H1 (cell line): ENCODE data around the gene MFAP3L. TPM values are rescaled to one million over a fixed set of nuclear protein-coding genes. Genes with fewer than 3 reads are reported as not detected.

Source experiments
- HDAC2 ChIP-seq, 2 experiments: fragments of 300-600 bp in 1 of 2; sonication (generic) in 1 of 2; IDR thresholded peaks; 2 replicates each; pipeline ENCODE4 v1.6.1; 2011 to 2012; ENCODE audit warnings: low read depth in 2 of 2, low read length in 2 of 2, mild to moderate bottlenecking in 2 of 2, moderate library complexity in 2 of 2, borderline replicate concordance in 1 of 2, inconsistent platforms in 1 of 2
- JUN ChIP-seq: IDR thresholded peaks from 2 replicates; pipeline ENCODE4 v1.6.1; 2011; ENCODE audit warnings: low read depth, mild to moderate bottlenecking, improper control_type of control experiment, low read length
- ZNF274 ChIP-seq: IDR thresholded peaks from 2 replicates; pipeline ENCODE4 v1.7.0; 2012; ENCODE audit warnings: low read length, borderline replicate concordance; ENCODE audit errors: extremely low read depth
- polyA plus RNA-seq, 7 experiments: library from polyadenylated mRNA; depleted of rRNA in 3 of 7; stranded (reverse) in 5 of 7; unstranded in 2 of 7; fragments of >200 nt in 5 of 7; fragments of 200-250 nt in 2 of 7; gene quantifications; 1 replicate in 5 of 7; 2 replicates in 1 of 7; 4 replicates in 1 of 7; pipeline versions ENCODE4 v1.2.1 to v1.2.3, GENCODE V29; 2011 to 2013; ENCODE audit warnings: missing spikeins in 2 of 7, mixed read lengths in 2 of 7
- total RNA-seq: library from RNA; stranded (reverse); fragmentation: NEBNext Ultra II Directional; extraction: Animal tissue kit (Norgen Biotek cat#: 25700); gene quantifications from 2 replicates; pipeline ENCODE4 v1.2.1, GENCODE V29; 2021

Gene MFAP3L
- total and polyA plus RNA-seq, 2 of the 8 experiments (the other 6 are each of a cell fraction or from before 2014, with no cell fraction given): 7.0 to 9.8 TPM

- TF ChIP-seq HDAC2 (IDR thresholded peaks at IDR 0.05; ENCODE audit: borderline replicate concordance in 1 of 2, low read depth in 2 of 2, low read length in 2 of 2) (no peak), ZNF274 (no peak), JUN (no peak)
- TF ChIP-seq, all 59 proteins: peak for 0
Measured at GRCh38 chr4:169971456-169972015, 54.7 kb downstream of the MFAP3L start (continued).
